RWPE1 (cell line): Measurements from ENCODE around the gene RFT1.
A peak's percentile ranks its signal among the peaks of the same experiment; 100 is the strongest.

ENCODE experiments used
- CTCF ChIA-PET: fragments of 350-600 bp; sonication (Branson Sonifier 250); formaldehyde crosslinking; extraction: SDS; loops from one replicate; lab custom pipeline; 2021; lab: Yijun Ruan, JAX
- POLR2A ChIA-PET: fragments of 400-600 bp; formaldehyde crosslinking; extraction: SDS; loops from one replicate; lab custom pipeline; 2020; ENCODE audit warnings: antibody characterized with exemption; ENCODE audit not compliant: low non-redundant PET; lab: Yijun Ruan, JAX
- DNase-seq: peaks from one replicate; pipeline ENCODE4 v3.0.0; 2012; ENCODE audit warnings: low spot score
- H3K27ac ChIP-seq: fragments of 450-650 bp; 2 replicates; pipeline ENCODE4 v1.5.1; 2017
- TF ChIP-seq, protein P1 (sequence below): fragments of 450-650 bp; conservative IDR thresholded peaks from 2 replicates; pipeline ENCODE4 v1.5.1; 2017; ENCODE audit warnings: low read depth, mild to moderate bottlenecking

Gene RFT1

GRCh38 chr3:53168175-53168923 lies 38.1 kb upstream of the RFT1 start:
- ChIA-PET POLR2A (no interaction called here), CTCF (no interaction called here)
- no peak for DNase-seq
- TF ChIP-seq, protein P1, sequence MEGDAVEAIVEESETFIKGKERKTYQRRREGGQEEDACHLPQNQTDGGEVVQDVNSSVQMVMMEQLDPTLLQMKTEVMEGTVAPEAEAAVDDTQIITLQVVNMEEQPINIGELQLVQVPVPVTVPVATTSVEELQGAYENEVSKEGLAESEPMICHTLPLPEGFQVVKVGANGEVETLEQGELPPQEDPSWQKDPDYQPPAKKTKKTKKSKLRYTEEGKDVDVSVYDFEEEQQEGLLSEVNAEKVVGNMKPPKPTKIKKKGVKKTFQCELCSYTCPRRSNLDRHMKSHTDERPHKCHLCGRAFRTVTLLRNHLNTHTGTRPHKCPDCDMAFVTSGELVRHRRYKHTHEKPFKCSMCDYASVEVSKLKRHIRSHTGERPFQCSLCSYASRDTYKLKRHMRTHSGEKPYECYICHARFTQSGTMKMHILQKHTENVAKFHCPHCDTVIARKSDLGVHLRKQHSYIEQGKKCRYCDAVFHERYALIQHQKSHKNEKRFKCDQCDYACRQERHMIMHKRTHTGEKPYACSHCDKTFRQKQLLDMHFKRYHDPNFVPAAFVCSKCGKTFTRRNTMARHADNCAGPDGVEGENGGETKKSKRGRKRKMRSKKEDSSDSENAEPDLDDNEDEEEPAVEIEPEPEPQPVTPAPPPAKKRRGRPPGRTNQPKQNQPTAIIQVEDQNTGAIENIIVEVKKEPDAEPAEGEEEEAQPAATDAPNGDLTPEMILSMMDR, result no peak
- H3K27ac ChIP-seq, result no peak overlapping the region

GRCh38 chr3:53167418-53168174 lies 37.4 kb upstream of the RFT1 start:
- TF ChIP-seq, protein P1, result no peak
- no peak for DNase-seq
- ChIA-PET CTCF (no interaction called here), POLR2A (no interaction called here)
- no peak overlapping the region; the same call in 1 of the 2 replicates for H3K27ac ChIP-seq

DNA sequence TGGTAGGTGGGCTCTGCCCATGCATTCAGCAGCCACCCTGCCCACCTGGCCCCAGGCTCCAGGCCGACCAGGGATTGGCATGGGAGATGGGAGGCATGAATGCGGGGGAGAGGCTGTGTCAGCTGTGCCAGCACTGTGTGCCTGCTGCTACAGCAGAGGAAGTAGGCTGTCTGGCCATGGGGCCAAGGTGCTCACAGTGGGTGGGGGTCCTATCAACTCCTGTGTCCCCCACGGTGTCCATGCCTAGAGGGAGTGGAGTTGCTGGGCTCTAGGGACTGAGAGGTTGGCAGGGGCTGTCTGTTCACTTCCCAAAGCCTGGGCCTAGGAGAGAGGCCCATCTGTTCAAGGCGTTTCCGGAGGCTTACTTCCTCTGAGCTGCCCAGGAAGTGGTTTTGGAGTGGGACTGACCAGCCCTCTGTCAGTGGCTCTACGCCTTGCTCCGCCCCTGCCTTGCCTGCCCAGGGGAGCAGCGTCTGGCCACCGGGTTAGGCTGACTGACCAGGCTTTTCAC lies 36.6 kb upstream of the RFT1 start:
- ChIA-PET CTCF (no interaction called here), POLR2A (no interaction called here)
- no peak for DNase-seq
- TF ChIP-seq, protein P1, result no peak
- peak overlapping the region; percentile 36 for H3K27ac ChIP-seq

DNA sequence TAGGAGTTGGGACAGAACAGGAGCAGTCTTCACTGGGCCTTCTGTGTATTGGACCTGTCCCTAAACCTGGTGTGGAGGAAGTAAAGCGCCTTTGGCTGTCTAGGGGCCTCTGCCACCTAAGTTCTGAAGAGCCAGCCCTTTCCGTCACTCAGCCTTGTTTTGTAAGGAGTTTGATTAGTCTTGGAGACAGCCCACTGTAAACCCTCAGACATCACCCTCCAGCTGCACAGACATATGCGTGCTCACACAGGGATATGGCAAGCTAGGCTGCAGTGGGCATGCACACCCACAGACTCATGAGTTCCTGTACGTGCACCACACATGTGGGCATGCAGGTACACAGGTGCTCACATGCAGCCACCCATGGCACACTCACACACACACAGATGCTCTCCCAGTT lies 36.0 kb upstream of the RFT1 start:
- POLR2A ChIA-PET, result no interaction called here
- no peak overlapping the region for H3K27ac ChIP-seq
- CTCF ChIA-PET, result no interaction called here
- no peak for DNase-seq
- TF ChIP-seq, protein P1, result no peak

GRCh38 chr3:53164911-53165310 lies 34.7 kb upstream of the RFT1 start:
- peak overlapping the region; percentile 43 for H3K27ac ChIP-seq
- no peak for DNase-seq
- ChIA-PET POLR2A (no interaction called here), CTCF (no interaction called here)
- TF ChIP-seq, protein P1, result no peak

DNA sequence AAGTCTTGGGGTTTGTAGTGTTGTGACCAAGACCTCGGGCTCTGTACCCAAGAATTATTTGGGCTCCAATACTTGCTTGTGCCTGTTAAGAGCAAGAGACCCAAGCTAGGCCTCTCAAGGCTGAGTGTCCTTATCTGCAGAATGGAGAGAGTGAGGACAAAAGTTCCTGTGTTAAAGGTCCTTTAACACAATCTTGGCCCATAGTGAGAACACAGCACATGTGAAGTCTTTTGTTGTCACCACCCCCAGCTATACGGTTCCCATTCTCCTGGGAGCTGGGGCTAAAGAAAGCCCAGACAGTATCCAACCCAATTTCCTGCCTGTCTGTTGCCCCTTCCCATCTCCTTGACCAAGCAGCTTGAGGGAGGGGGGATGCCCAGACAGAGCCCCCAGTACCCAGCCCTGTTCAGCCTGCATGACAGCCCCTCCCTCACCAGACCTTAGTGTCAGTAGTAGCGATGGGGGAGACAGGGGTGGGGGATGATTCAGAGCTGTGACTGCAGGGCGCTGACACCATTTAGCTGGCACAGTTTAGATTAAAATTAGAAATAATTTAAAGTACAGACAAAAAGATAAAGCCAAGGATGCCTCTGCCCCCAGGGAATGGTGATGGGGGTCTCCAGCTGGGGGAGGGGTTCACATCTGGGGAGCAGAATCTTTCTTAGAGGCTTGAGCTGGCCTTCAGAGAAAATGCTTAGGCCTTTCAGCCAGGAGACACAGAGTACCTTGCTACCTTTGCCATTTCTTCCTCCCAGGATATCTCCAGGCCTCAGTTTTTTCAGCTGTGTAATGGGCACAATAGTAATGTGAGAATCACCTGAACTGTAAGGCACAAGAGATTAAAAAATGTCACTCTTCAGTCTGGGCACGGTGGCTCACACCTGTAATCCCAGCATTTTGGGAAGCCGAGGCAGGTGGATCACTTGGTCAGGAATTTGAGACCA lies 33.5 kb upstream of the RFT1 start:
- POLR2A ChIA-PET, result no interaction called here
- CTCF ChIA-PET, result no interaction called here
- DNase-seq, result no peak
- TF ChIP-seq, protein P1, result no peak
- H3K27ac ChIP-seq, result peak overlapping the region; percentile 77
